Keratinocyte (primary cell): Measurements from ENCODE around the gene KRT79. TPM values are rescaled to one million over a fixed set of nuclear protein-coding genes. Genes with fewer than 3 reads are reported as not detected.

Experiments
- DNase-seq: peaks from one replicate; pipeline ENCODE4 v3.0.0-alpha.2; 2011; ENCODE audit warnings: low read depth, missing footprints, low spot score
- FAIRE-seq: peaks from 2 replicates; lab custom pipeline; 2011; peaks lifted over from hg19 to GRCh38; lab: Jason Lieb, UNC
- H2AFZ ChIP-seq: 2 replicates; pipeline ENCODE4 v1.6.0; 2012; ENCODE audit warnings: low read length, control low read depth, inconsistent platforms; ENCODE audit not compliant: control insufficient read depth
- H3K27ac ChIP-seq: 2 replicates; pipeline ENCODE4 v1.5.1; 2011; ENCODE audit warnings: low read length; ENCODE audit not compliant: control insufficient read depth, insufficient read depth
- H3K27me3 ChIP-seq: 3 replicates; pipeline ENCODE4 v1.6.0; 2011; ENCODE audit warnings: low read length; ENCODE audit not compliant: control insufficient read depth, insufficient read depth; ENCODE audit errors: extremely low read depth
- H3K36me3 ChIP-seq, 2 experiments: 2 replicates in 1 of 2; 3 replicates in 1 of 2; pipeline ENCODE4 v1.5.1; 2011; ENCODE audit warnings: low read length in 2 of 2, mild to moderate bottlenecking in 1 of 2; ENCODE audit not compliant: control insufficient read depth in 2 of 2, insufficient read depth in 2 of 2; ENCODE audit errors: extremely low read depth in 1 of 2
- H3K4me1 ChIP-seq: 3 replicates; pipeline ENCODE4 v1.5.1; 2011; ENCODE audit warnings: low read length; ENCODE audit not compliant: control insufficient read depth, insufficient read depth; ENCODE audit errors: extremely low read depth
- H3K4me2 ChIP-seq: 3 replicates; pipeline ENCODE4 v1.6.0; 2011; ENCODE audit warnings: low read depth, low read length; ENCODE audit not compliant: control insufficient read depth, insufficient read depth; ENCODE audit errors: extremely low read depth
- H3K4me3 ChIP-seq, 3 experiments: fragments of 200-600 bp in 1 of 3; sonication (generic) in 1 of 3; 2 replicates in 2 of 3; 3 replicates in 1 of 3; pipeline ENCODE4 v1.5.1; 2011 to 2016; ENCODE audit warnings: low read length in 3 of 3, mild to moderate bottlenecking in 3 of 3, control low read depth in 2 of 3, inconsistent platforms in 1 of 3, low read depth in 1 of 3, mixed read lengths in 1 of 3, mixed run types in 1 of 3, moderate library complexity in 1 of 3; ENCODE audit not compliant: control insufficient read depth in 2 of 3, insufficient read depth in 2 of 3; ENCODE audit errors: extremely low read depth in 1 of 3
- H3K79me2 ChIP-seq: 2 replicates; pipeline ENCODE4 v1.6.0; 2012; ENCODE audit warnings: low read length; ENCODE audit not compliant: control insufficient read depth, insufficient read depth
- H3K9ac ChIP-seq: 3 replicates; pipeline ENCODE4 v1.6.0; 2011; ENCODE audit warnings: low read length; ENCODE audit not compliant: control insufficient read depth, insufficient read depth; ENCODE audit errors: extremely low read depth
- H3K9me1 ChIP-seq: 3 replicates; pipeline ENCODE4 v1.6.0; 2011; ENCODE audit warnings: low read length; ENCODE audit not compliant: control insufficient read depth, insufficient read depth; ENCODE audit errors: extremely low read depth
- H3K9me3 ChIP-seq: 2 replicates; pipeline ENCODE4 v1.5.1; 2012; ENCODE audit warnings: low read depth, low read length; ENCODE audit not compliant: control insufficient read depth
- H4K20me1 ChIP-seq: 3 replicates; pipeline ENCODE4 v1.6.0; 2011; ENCODE audit warnings: low read length; ENCODE audit not compliant: control insufficient read depth, insufficient read depth; ENCODE audit errors: extremely low read depth
- EZH2 ChIP-seq: IDR thresholded peaks from one replicate; pipeline ENCODE4 v1.6.1; 2012; ENCODE audit warnings: inconsistent platforms, mild to moderate bottlenecking, low read length, moderate library complexity
- dilution Hi-C: fragments of 300-500 bp; cut with MboI; formaldehyde crosslinking; loops from one replicate; pipeline ENCODE4 v1.7.0; 2020; ENCODE audit warnings: low sequenced_read_pairs; ENCODE audit not compliant: extremely low pct_ligation_motif_present
- polyA plus RNA-seq, 5 experiments: library from polyadenylated mRNA; depleted of rRNA in 3 of 5; stranded (reverse) in 3 of 5; stranded (forward) in 1 of 5; unstranded in 1 of 5; fragments of >200 nt; gene quantifications; 1 replicate in 1 of 5; 2 replicates in 3 of 5; 3 replicates in 1 of 5; pipeline versions ENCODE4 v1.2.1 to v1.2.3, GENCODE V29; 2011 to 2012; ENCODE audit warnings: missing spikeins in 2 of 5, low read depth in 1 of 5, low replicate concordance in 1 of 5
- TF ChIP-seq, protein P1 (sequence below), 3 experiments: IDR thresholded peaks in 1 of 3; conservative IDR thresholded peaks in 1 of 3; optimal IDR thresholded peaks in 1 of 3; 2 replicates in 2 of 3; 3 replicates in 1 of 3; pipeline versions ENCODE3 to v1.5.1; 2011; ENCODE audit warnings: low read length in 3 of 3, mild to moderate bottlenecking in 3 of 3, moderate library complexity in 2 of 3, control low read depth in 1 of 3, inconsistent platforms in 1 of 3; ENCODE audit not compliant: insufficient read depth in 2 of 3; ENCODE audit errors: extremely low read depth in 1 of 3

Gene KRT79
- polyA plus RNA-seq, 1 donor (not counting 4 experiments of a cell fraction or from before 2014, with no cell fraction given) = 0.09 TPM

DNA sequence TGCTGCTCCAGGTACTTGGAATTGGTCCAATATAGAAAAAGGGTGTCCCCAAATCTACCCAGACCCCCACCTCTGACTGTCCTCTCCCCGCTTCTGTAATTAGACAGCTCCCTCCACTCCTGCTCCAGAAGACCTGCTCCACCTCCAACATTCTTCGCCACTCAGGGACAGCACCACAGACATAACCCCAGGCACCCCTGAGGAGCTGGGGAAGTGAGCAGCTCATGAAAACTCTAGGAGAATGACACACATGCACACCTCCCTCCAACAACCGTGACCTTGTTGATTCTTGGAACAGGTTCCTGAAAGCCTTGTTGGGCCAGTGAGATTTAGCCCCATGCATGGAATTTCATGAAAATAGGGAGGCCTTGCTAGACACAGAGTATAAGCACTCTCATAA lies 28.4 kb downstream of the KRT79 start:
- no peak overlapping the region for H2AFZ ChIP-seq
- no peaks in the 10 kb centered on the region for H3K79me2 ChIP-seq
- H3K9me1 ChIP-seq = no peaks in the 10 kb centered on the region
- no peaks in the 10 kb centered on the region for H3K36me3 ChIP-seq
- H3K4me2 ChIP-seq = no peak overlapping the region
- H3K4me1 ChIP-seq = no peaks in the 10 kb centered on the region
- H3K27ac ChIP-seq = no peak overlapping the region
- dilution Hi-C loops = no loop called here
- no peaks in the 10 kb centered on the region for H4K20me1 ChIP-seq
- H3K9ac ChIP-seq = no peak overlapping the region
- TF ChIP-seq, protein P1, sequence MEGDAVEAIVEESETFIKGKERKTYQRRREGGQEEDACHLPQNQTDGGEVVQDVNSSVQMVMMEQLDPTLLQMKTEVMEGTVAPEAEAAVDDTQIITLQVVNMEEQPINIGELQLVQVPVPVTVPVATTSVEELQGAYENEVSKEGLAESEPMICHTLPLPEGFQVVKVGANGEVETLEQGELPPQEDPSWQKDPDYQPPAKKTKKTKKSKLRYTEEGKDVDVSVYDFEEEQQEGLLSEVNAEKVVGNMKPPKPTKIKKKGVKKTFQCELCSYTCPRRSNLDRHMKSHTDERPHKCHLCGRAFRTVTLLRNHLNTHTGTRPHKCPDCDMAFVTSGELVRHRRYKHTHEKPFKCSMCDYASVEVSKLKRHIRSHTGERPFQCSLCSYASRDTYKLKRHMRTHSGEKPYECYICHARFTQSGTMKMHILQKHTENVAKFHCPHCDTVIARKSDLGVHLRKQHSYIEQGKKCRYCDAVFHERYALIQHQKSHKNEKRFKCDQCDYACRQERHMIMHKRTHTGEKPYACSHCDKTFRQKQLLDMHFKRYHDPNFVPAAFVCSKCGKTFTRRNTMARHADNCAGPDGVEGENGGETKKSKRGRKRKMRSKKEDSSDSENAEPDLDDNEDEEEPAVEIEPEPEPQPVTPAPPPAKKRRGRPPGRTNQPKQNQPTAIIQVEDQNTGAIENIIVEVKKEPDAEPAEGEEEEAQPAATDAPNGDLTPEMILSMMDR (optimal IDR thresholded peaks at IDR 0.05 in 1 of 3, IDR thresholded peaks at IDR 0.05 in 1 of 3, conservative IDR thresholded peaks at IDR 0.05 in 1 of 3; ENCODE audit: extremely low read depth in 1 of 3, insufficient read depth in 2 of 3, low read length in 3 of 3) = no peak
- no peak for TF ChIP-seq EZH2
- H3K4me3 ChIP-seq = no peak overlapping the region
- no peaks in the 10 kb centered on the region for H3K9me3 ChIP-seq
- H3K27me3 ChIP-seq = peaks cover 18% of the 10 kb centered on the region
- DNase-seq (no peak), FAIRE-seq (no peak)

DNA sequence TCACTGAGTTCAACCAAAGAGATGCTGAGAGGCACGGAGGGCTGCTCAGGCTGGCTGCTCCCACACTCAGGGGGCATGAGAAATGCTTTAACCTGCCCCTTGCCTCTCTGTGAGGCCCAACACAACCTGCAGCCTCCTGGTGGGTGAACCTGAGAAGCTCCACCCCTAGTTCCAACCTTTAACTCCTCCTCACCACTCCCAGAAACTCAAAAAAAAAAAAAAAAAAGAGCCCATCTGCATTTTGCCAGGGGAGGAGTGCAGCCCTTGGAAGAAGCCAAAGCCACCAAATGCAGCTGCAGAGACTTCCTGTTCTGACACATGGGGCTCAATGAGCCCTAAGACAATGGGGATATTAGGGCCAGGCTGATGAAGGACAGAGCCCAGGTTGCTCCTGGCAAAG lies 29.1 kb downstream of the KRT79 start:
- no peaks in the 10 kb centered on the region for H3K4me1 ChIP-seq
- no peaks in the 10 kb centered on the region for H3K9me1 ChIP-seq
- H2AFZ ChIP-seq = no peak overlapping the region
- dilution Hi-C loops = no loop called here
- H3K4me2 ChIP-seq = no peak overlapping the region
- no peaks in the 10 kb centered on the region for H4K20me1 ChIP-seq
- TF ChIP-seq, protein P1 (optimal IDR thresholded peaks at IDR 0.05 in 1 of 3, IDR thresholded peaks at IDR 0.05 in 1 of 3, conservative IDR thresholded peaks at IDR 0.05 in 1 of 3; ENCODE audit: extremely low read depth in 1 of 3, insufficient read depth in 2 of 3, low read length in 3 of 3) = no peak
- TF ChIP-seq EZH2 = no peak
- H3K79me2 ChIP-seq = no peaks in the 10 kb centered on the region
- no peak for DNase-seq
- H3K9me3 ChIP-seq = no peaks in the 10 kb centered on the region
- H3K36me3 ChIP-seq = no peaks in the 10 kb centered on the region
- no peak overlapping the region for H3K27ac ChIP-seq
- FAIRE-seq = no peak
- H3K4me3 ChIP-seq = no peak overlapping the region
- no peak overlapping the region for H3K9ac ChIP-seq
- H3K27me3 ChIP-seq = peaks cover 18% of the 10 kb centered on the region
